Measurements from ENCODE around the gene KCNS1. TPM values are rescaled to one million over a fixed set of nuclear protein-coding genes. Genes with fewer than 3 reads are reported as not detected.

KCNS1 gene
- total RNA-seq, 6 donors from 2014 or later = 0.69 to 4.7 (median 2.6) TPM

- H3K27ac ChIP-seq = no peak overlapping the region
- H3K4me3 ChIP-seq = no peak overlapping the region
- H3K4me1 ChIP-seq = peaks cover 0 to 4% (median 0%) of the 10 kb centered on the region in 4 donors
- ATAC-seq (ENCODE audit: low FRiP score in 2 of 2) (no peak), DNase-seq (no peak)
- H3K27me3 ChIP-seq = no peaks in the 10 kb centered on the region
- no peak for TF ChIP-seq CTCF (IDR thresholded peaks at IDR 0.05)
- no peak for TF ChIP-seq POLR2A (IDR thresholded peaks at IDR 0.05)
- TF ChIP-seq EP300 (IDR thresholded peaks at IDR 0.05) = no peak
- no peak for TF ChIP-seq POLR2AphosphoS5 (IDR thresholded peaks at IDR 0.05)
- peaks cover 0 to 29% (median 7%) of the 10 kb centered on the region in 4 donors for H3K36me3 ChIP-seq
- no peaks in the 10 kb centered on the region for H3K9me3 ChIP-seq
- WGBS, 2 donors = 93 to 96% methylated on average over 4 of the region's 4 CpGs
Measured at GRCh38 chr20:45060294-45060693, 40.6 kb downstream of the KCNS1 start.

- Histone ChIP-seq H3K4me3 (no peak overlapping the region), H3K9me3 (no peaks in the 10 kb centered on the region), H3K27ac (no peak overlapping the region), H3K27me3 (no peaks in the 10 kb centered on the region), H3K36me3 (peaks cover 0 to 36% (median 7%) of the 10 kb centered on the region in 4 donors), H3K4me1 (peaks cover 0 to under 1% (median 0%) of the 10 kb centered on the region in 4 donors)
- TF ChIP-seq EP300 (IDR thresholded peaks at IDR 0.05) (no peak), CTCF (IDR thresholded peaks at IDR 0.05) (no peak)
- WGBS, 2 donors = 91 to 94% methylated on average over 6 of the region's 6 CpGs
- ATAC-seq (ENCODE audit: low FRiP score in 2 of 2) = no peak
- no peak for DNase-seq
Measured at GRCh38 chr20:45059022-45059728, 41.8 kb downstream of the KCNS1 start.

- DNase-seq (no peak), ATAC-seq (ENCODE audit: low FRiP score in 2 of 2) (no peak)
- Histone ChIP-seq H3K4me3 (no peak overlapping the region), H3K9me3 (no peaks in the 10 kb centered on the region), H3K27me3 (no peaks in the 10 kb centered on the region), H3K4me1 (peaks cover 2 to 9% (median 5%) of the 10 kb centered on the region in 4 donors), H3K27ac (no peak overlapping the region), H3K36me3 (peaks cover 0 to 44% (median 7%) of the 10 kb centered on the region in 4 donors)
- WGBS, 2 donors = 88% methylated on average over 4 of the region's 4 CpGs
- TF ChIP-seq POLR2AphosphoS5 (IDR thresholded peaks at IDR 0.05) = no peak
- no peak for TF ChIP-seq POLR2A (IDR thresholded peaks at IDR 0.05)
- TF ChIP-seq EP300 (IDR thresholded peaks at IDR 0.05) = no peak
- no peak for TF ChIP-seq CTCF (IDR thresholded peaks at IDR 0.05)
Measured at GRCh38 chr20:45058168-45058850, 42.6 kb downstream of the KCNS1 start.

- peaks cover 0 to 46% (median 7%) of the 10 kb centered on the region in 4 donors for H3K36me3 ChIP-seq
- no peak overlapping the region for H3K4me3 ChIP-seq
- peaks cover 7 to 25% (median 20%) of the 10 kb centered on the region in 4 donors for H3K4me1 ChIP-seq
- H3K27me3 ChIP-seq = no peaks in the 10 kb centered on the region
- TF ChIP-seq POLR2A (IDR thresholded peaks at IDR 0.05) (no peak), CTCF (IDR thresholded peaks at IDR 0.05) (no peak), POLR2AphosphoS5 (IDR thresholded peaks at IDR 0.05) (no peak), EP300 (IDR thresholded peaks at IDR 0.05) (no peak)
- H3K9me3 ChIP-seq = no peaks in the 10 kb centered on the region
- 76 to 79% methylated on average over 6 to 7 of the region's 8 CpGs for WGBS, 2 donors
- H3K27ac ChIP-seq = no peak overlapping the region
- DNase-seq = peak in 1 of 2 donors; percentile 13
- ATAC-seq (ENCODE audit: low FRiP score in 2 of 2) = no peak
Measured at GRCh38 chr20:45056473-45057173, 44.3 kb downstream of the KCNS1 start.
